Stimulated activated CD4-positive, alpha-beta T cell treated with anti-CD3 and anti-CD28 coated beads, TNF-alpha, amount 100 ng/mL, for 24 hours (primary cell): ENCODE data around the gene ATF3.

Experiments
- DNase-seq, 3 experiments: peaks; one replicate each; pipeline ENCODE4 v3.0.0-alpha.2; 2020; ENCODE audit warnings: low read depth in 3 of 3

Gene ATF3

DNA sequence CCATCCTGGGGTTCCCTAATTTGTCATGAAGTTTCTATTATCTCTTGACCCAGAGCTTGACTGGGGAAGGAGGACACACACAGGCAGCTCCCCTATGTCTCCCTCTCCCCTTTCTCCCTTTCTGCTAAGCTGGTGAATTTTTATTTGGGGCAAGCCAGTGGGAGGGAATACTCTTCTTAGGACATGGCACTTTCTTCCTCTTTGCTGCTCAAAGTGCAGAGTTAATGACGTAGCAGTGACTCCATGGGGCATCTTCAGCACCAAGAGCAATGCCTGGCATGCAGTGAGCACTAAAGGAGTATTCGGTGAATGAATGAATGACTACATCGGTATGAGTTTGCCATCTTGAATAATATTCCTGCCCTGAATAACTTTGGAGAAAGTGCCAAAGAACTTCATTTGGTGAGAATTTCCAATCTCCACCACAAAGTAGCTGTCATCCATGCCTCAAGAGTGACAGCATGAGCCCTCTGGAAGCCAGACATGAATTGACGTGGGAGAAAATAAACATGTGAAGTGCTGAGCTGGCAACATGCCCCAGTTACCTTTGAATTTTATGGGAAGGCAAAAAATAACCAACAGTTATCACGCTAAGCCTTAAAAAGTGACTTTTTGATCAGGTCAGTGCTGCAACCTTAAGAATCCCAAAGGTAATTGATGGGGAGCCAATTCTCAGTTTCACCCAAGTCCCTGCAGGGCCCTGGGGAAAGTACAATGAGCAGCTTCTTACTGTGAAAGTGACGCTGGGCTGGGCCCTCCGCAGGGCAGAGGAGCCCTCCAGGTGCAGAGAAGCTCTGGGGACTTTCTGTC, 22.1 kb upstream of the ATF3 start:
- no peak for DNase-seq

DNA sequence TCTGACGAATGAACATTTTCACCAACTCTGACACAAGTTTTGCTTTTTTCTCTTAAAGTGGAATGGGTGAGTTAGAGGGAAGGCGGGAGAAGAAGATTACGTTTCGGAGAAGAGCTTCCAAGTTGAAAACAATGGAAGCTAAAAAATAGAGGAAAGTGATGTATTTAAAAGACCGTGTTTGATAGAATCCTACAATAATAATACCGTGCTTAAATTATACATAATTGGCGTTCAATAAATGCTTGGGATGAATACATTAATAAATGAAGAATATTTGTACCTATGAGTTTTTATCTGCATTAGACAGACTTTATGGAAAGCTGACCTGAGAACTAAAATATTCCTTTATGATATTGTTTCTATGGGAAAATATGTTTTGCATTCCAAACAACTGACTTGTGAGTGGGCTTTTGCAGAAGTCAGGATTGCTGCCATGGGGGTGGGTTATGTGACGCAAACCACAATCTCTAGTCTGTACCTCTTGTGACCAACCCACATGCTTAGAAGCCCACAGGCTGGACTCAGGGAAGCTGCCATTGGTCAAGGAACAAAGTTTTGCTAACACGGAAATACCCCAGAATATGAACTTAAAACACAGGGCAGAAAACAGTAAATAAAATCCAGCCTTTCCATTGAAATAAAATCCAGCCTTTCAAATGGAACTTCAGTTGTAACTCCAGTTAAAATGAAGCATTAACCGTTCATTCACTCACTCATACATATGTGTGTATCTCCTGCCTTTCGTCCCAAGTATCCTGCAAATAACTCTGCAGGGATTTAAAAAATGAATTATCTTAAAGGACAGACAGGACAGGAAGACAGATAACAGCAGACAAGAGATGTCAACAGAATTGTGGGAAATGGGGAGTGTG, 21.3 kb upstream of the ATF3 start:
- no peak for DNase-seq

DNA sequence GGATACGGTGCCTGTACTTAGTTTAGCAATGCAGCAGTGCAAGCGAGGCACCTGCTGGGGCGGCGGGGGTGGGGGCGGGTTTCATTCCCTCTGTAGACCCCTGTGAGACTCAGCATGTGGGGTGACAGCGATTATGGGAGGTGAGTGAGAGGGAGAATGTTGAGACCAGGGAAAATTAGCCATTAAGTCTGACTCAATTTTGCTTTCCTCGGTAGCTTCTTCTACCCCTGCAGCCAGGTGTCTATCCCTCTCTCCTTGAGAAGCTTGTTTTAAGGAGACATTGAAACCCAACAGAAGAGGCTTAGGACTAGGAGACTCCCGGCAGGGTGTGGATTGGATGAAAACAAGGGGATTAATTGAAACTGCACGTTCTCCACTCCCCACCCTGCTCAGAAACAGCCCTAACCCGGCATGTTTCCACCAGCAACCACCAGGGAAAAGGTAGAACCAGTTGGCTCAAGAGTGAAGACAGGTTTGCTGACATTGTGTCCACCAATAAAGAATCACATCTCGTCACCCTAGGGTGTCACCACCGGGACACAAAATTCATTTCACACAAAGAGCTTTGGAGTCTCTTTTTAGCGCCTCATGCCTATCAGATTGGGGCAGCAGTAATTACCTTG, 20.6 kb upstream of the ATF3 start:
- DNase-seq, result no peak

DNA sequence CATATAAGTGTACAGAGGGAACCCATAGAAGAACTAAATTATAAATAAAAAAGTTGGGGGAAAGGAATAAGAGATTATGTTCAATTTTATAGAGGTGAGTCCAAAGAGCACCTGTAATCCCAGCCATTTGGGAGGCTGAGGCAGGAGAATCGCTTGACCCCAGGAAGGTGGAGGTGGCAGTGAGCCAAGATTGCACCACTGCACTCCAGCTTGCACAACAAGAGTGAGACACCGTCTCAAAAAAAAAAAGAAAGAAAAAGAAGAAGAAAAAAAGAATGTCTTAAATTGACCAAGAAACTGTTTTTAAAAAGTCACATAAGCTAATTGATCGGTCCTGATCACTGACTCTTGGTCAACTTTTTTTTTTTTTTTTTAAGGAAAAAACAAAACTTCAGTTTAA, 19.1 kb upstream of the ATF3 start:
- DNase-seq, result no peak

DNA sequence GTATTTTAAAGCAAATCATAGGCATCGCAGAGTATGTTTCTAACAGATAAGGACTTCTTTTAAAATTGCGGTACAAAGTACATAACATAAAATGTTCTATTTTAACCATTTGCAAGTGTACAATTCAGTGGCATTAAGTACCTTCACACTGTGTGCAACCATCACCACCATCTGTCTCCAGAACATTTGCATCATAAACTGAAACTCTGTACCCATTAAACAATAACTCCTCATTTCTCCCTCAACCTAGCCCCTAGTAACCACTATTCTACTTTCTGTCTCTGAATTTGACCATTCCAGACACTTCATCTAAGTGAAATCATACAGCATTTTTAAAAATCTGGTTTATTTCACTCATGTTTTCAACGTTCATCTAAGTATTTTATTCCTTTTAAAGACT, 16.6 kb upstream of the ATF3 start:
- no peak for DNase-seq

- DNase-seq, result no peak
Measured at GRCh38 chr1:212593821-212594251, 14.7 kb upstream of the ATF3 start.

GRCh38 chr1:212594640-212595039, 13.9 kb upstream of the ATF3 start:
- DNase-seq, result no peak

DNA sequence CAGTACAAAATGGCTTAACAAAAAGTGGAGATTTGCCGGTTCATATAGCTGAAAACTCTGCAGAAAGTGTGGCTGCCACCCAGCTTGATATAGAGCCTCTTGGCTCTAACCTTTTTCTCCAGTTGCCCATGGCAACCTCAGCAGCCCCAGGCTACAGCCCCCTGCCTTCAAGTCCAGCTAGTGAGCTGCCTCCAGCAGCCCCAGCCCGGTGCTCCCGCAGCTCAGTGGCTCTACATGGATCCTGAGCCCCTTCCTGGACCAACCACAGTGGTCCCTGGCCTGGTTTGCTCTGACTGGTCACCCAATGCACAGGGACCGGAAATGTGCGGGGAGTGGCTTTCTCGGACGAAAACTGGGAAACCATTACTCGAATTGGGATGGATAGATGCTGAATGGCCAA, 13.3 kb upstream of the ATF3 start:
- DNase-seq, result no peak

DNA sequence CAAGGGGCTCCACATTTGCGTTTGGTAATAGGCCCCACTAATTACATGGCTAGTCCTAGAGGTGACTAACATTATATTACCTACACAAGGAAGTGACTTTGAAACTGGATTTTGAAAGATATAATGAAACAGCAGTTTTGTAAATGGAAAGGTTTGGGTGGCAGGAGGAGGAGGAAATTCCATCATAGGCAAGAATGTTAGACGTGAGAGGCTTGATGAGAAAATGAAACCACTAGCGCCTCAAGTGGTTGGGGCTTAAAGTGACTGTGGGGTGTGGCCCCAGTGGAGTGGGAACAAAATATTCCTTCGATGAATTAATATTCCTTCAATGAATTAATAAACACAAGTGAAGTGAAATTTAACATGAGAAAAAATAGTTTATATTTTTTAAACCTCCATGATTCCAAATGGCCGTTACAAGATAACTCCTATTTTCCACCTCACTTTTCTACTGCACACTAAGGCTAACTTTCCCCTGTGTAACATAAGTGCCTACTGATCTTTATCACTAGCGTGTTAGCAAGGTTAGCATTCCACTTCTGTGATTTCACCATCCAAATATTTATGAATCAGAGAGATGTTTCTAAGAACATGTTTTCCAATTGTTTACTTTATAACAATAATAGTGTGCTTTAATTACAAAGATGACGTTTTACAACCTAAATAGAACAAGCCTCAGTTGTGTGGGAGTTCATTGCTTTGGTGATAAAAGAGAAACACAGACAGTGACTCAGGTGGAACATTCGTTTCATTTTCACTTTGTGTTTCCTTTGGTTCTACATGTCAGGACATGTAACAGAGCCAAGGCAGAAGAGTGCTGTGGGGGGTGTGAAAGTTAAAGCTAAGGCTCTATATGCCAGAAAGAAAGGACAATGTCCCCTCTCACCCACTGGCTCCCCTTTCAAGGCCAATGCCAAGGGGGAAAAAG, 12.5 kb upstream of the ATF3 start:
- peak in 2 of 3 experiments; percentile 27 to 43 for DNase-seq

GRCh38 chr1:212596798-212597197, 11.8 kb upstream of the ATF3 start:
- no peak for DNase-seq

DNA sequence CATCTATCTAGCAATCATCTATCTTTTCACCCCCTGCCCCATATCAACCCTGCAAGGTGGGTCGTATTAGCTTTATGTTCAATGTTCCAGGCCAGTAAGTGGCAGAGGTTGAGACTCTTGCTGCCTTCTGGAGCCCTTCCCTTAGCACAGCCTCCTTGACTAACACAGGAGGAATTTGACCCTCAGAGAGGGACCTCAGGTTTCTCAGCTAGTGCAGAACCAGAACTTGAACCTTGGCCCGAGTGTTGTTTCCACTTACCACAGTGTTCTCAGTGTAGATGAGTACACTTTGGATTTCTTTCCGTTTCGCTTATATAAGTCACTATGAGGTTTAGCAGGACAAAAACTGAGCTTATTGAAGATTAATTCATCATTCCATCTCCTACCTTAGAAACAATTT, 11.1 kb upstream of the ATF3 start:
- no peak for DNase-seq

DNA sequence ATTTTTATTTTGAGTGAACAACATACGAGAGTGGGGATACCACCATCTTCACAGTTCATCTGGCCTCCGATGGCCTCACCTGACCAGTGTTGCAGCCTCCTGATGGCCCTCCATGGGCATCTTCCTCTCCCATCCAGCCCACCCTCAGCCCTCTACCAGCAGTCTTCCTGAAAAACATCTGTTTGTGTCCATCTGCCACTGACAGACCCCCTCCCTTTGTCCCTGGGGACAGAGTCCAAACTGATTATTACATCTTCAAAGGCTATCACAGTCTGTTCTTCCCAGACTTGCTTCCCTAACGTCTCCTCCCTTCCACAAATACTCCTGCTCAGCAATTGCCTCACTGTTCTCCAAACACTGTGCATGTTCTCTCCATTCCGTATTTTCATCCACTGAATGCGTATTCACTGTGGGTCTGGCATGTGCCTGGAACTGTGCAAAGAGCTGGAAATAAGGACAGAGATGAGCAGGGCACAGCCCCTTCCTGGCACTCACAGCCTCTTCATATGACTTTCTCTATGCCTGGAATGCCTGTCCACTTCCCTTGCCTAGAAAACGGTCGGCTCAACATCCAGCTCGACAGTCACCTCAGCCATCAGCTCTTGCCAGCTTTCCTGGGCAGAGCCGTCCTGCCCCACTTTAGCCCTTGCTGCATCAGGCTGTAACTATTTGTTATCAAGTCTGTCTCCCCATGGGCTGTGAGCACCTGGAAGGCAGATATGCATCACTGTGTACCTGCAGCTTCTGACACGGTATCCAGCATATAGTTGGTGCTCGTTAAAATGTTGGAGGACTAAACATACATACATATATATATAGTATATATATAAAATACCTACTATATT, 8.3 kb upstream of the ATF3 start:
- no peak for DNase-seq

- DNase-seq, result no peak
Measured at GRCh38 chr1:212600980-212601379, 7.6 kb upstream of the ATF3 start.

GRCh38 chr1:212601524-212601923, 7.0 kb upstream of the ATF3 start:
- no peak for DNase-seq

- DNase-seq, result no peak
Measured at GRCh38 chr1:212605441-212606394, 2.8 kb upstream of the ATF3 start.

- peak in 1 of 3 experiments; percentile 46 for DNase-seq
Measured at GRCh38 chr1:212606395-212607205, 2.0 kb upstream of the ATF3 start.

DNA sequence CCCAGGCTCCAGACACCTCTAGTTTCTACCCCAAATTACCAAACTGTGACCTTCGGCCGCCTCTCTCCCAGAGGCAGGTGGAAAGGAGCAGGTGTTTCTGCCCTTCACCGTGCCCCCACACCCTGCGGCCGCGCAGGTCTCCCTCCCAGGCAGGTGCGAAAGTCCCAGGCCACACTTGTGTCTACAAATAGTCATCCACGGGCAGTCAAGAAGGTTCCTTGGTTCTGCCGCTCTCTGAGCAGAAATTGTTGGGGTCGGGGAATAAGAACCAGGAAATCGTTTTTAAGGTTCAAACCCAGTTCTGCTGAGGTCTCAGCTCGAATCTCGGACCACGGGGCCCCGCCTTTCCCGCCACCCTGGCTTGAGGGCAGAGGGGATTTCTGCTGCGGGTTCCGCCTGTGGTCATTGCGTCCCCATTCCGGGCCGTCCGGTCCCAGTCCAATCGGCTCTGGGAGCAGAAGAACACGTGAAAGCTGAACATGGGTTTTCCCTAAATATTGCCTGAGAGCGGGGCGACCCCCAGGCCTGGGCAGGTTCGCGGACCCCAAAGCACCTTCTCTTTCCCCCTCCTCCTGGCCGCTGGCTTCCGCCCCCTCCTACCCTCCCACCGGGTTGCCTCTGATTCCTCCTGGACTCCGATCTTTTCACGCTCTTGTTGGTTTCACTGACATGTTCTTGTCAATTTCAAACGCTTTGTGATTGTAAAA, 1.2 kb upstream of the ATF3 start:
- DNase-seq, result peak in 1 of 3 experiments; percentile 7

GRCh38 chr1:212607913-212608391, 609 bp upstream of the ATF3 start:
- DNase-seq, result peak in 1 of 3 experiments; percentile 11
